ENCODE data around the gene MLLT1. TPM values are rescaled to one million over a fixed set of nuclear protein-coding genes. Genes with fewer than 3 reads are reported as not detected.

The MLLT1 gene
- total RNA-seq, 1 experiment from 2014 or later, result 13.4 TPM

DNA sequence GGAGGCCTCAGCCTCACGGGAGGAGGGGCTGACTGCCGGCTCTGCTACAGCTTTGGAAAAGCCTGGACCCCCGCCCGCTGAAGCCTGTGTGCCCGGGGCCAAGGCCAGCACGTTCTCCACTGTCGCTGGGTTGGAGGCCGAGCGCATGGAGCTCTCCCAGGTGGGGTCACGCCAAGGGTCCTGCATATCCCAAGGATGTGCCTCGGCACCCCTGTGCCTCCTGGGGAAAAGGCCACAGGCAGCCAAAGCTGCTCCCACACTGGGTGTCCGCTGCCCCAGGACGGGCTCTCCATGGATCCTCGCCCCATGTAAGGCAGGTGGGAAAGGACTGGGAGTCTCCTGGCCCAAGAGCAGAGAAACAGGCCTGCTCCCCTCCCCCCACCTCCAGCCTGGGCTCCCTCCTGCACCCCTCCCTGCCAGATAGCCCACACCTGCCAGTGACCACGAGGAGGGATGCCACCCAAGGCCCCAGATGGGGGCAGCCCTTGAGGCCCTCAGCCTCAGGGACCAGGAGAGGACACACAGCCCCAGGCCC is 64.0 kb downstream of the MLLT1 start:
- Histone ChIP-seq H3K9me3 (replicated peaks) (no peaks in the 10 kb centered on the region), H3K4me1 (replicated peaks) (peaks cover 6% of the 10 kb centered on the region), H3K27me3 (replicated peaks) (no peaks in the 10 kb centered on the region), H3K36me3 (peaks cover 57% of the 10 kb centered on the region), H3K4me3 (no peak overlapping the region), H3K27ac (no peak overlapping the region)
- no peak for DNase-seq (ENCODE audit: low read depth in 1 of 2, low spot score in 2 of 2)

DNA sequence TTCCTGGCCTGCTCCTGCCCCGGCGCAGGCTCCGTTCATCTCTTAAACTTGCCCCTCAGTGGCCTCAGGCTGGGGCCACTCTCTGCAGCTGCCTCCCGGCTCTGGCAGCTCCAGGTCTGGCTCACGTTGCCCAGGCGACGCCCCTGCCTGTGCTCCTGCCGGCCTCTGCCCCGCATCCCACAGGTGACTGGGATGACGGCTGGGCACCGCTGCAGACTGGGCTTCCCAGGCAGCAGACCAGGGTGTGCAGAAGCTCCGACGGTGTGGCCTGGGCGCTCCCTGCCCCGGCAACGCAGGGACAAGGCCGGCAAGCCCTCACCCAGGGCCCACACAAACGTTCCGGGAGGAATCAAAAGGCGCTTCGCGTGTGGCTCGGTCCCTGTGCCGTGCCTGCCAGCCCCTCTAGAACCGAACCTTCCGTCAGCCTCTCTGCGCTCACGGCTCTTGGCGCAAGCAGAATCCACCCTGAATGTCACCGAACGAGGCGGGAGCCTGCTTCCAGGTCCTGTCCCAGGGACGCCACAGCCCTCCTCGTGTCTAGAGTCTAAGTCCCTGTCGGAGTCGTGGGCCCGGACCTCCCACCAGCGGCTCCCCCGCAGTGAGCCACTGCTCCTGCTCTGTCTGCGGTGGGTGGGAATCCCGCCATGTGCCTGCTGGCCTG is 64.8 kb downstream of the MLLT1 start:
- H3K27me3 ChIP-seq (replicated peaks), result no peaks in the 10 kb centered on the region
- H3K27ac ChIP-seq, result no peak overlapping the region
- H3K4me1 ChIP-seq (replicated peaks), result peaks cover 6% of the 10 kb centered on the region
- peaks cover 53% of the 10 kb centered on the region for H3K36me3 ChIP-seq
- DNase-seq (ENCODE audit: low read depth in 1 of 2, low spot score in 2 of 2), result no peak
- no peaks in the 10 kb centered on the region for H3K9me3 ChIP-seq (replicated peaks)
- no peak overlapping the region for H3K4me3 ChIP-seq

DNA sequence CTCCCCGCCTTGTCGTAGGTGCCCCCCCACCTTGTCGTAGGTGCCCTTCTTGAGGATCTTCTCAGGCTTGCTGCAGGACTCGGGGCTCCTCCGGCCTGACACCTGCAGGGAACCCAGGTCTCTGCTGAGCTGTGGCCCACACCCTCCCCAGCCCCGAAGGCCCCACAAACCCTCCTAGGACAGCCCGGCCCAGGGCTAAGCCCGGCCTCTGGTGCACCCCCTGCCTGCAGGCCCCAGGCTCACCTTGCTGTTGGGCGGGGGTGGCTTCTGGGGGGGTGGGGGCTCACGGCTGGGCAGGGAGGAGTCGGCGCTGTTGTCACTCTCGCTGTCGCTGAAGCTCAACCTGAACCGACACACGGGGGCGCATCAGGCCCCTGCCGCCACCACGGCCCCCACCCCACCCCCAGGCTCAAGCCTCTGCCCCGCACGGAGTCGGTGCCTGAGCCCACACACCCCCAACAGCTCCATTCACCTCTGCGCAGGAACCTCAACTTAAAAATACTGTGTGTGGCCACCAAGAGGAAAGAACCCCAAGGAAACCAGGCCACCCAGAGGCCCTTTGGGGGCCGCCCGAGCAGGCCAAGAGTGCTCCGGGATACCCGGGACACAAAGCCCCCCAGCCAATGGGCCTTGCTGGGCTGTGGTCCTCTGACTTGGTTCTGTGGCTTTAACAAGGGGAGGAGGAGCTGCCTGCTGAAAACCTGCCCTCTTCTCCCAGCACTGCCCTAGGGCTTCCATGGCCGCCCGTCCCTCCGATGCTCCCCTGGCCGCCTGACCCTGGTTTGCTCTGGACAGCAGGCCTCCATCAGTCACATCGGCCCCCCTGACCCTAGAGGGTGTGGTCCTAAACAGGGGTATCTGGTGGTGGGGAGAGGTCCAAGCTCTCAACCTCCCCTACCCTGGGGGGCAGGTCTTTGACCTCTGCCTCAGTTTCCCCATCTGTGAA is 65.8 kb downstream of the MLLT1 start:
- H3K36me3 ChIP-seq, result peaks cover 49% of the 10 kb centered on the region
- no peak overlapping the region for H3K4me3 ChIP-seq
- H3K27me3 ChIP-seq (replicated peaks), result no peaks in the 10 kb centered on the region
- H3K9me3 ChIP-seq (replicated peaks), result no peaks in the 10 kb centered on the region
- peaks cover 6% of the 10 kb centered on the region for H3K4me1 ChIP-seq (replicated peaks)
- no peak for DNase-seq (ENCODE audit: low read depth in 1 of 2, low spot score in 2 of 2)
- no peak overlapping the region for H3K27ac ChIP-seq

DNA sequence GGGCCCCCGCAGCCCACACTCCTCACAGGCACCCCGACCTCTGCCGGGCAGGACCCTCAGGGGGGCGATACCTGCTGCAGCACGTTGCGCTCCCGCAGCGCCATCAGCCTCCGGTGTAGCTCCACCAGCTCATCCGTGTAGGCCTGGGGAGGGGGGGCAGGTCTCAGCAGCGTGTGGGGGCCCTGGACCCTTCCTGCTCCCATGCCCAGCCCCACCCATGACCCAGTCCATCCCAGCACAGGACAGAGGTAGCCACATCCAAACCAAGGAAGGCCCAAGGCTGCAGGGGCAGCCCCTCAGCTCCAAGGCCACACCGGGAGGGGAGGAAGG is 66.5 kb downstream of the MLLT1 start:
- DNase-seq (ENCODE audit: low read depth in 1 of 2, low spot score in 2 of 2), result no peak
- Histone ChIP-seq H3K4me1 (replicated peaks) (no peaks in the 10 kb centered on the region), H3K27me3 (replicated peaks) (no peaks in the 10 kb centered on the region), H3K4me3 (no peak overlapping the region), H3K9me3 (replicated peaks) (no peaks in the 10 kb centered on the region), H3K36me3 (peaks cover 43% of the 10 kb centered on the region), H3K27ac (no peak overlapping the region)

DNA sequence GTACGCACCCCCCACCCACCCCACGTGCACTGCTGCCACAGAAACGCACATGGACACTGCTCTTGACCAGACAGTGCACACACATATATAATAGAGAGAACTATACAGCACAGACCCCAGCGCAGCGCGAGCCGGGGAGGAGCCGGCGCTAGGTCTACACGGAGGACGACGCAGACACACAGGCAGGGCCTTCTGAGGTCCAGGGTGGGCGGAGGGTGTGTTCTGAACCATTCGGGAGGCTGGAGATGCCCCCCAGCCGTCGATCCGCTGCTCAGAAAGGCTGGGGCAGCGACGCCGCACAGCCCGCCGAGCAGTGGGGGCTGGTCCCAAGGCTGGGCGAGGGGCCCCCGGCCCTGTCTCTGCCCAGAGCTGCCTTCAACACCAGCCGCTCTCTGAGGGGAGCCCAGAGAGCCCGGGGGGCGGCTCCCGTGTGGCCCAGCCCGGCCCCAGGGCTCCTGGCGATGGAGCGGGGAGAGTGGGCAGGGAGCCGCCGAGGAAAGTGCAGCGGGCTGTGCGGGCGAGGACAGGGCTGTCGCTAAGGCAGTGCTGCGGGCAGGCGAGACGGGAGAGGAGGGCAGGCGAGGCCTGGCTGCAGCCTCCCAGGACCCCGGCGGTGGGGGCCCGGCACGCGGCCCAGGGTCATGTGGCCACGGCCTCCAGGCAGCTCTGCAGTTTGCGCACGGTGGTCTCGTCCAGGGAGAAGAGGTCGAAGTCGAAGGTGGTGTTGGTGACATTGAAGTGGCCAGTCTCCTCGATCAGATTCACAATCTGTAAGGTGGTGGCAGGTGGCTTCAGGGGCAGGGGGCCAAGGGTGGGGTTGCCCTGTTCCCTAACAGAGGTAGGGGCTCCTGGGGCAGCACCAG is 67.1 kb downstream of the MLLT1 start:
- Histone ChIP-seq H3K4me1 (replicated peaks) (no peaks in the 10 kb centered on the region), H3K36me3 (peaks cover 37% of the 10 kb centered on the region), H3K27me3 (replicated peaks) (no peaks in the 10 kb centered on the region), H3K4me3 (no peak overlapping the region), H3K27ac (no peak overlapping the region), H3K9me3 (replicated peaks) (no peaks in the 10 kb centered on the region)
- no peak for DNase-seq (ENCODE audit: low read depth in 1 of 2, low spot score in 2 of 2)

DNA sequence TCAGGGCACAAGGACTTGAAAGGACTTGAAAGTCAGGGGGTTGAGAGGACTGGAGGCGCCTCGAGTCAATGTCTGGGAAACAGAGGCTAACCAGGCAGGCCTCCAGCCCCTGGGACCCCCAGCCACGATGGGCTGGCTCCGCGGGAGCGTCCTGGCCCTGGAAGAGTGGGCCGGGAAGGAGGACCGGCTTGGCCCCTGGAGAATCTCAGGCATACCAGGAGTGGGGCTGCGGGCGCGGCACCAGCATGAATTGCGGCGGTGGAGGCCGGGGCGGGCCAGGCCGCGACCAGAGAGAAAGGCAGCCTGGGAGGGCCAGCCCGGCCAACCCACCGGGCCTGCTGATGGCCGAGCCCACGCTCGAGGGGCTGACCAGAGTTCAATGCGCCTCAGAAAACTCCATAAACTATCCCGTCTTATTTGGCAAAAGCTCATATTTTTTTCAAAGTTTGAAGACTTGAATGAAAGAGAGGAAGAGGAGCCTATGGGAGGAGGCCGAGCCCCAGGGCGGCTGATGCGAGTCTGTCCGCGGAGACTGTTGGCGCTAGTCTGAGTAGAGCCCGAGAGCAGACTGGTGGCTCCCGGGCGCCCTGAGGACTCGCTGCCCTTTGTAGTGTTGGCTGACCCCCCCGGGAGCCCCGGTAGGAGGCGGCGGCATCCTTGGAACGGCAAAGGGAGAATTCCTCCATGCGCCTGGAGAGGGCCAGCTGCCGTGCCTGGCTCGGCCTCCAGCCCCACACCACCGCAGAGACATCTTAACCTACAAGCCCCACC is 68.0 kb downstream of the MLLT1 start:
- DNase-seq (ENCODE audit: low read depth in 1 of 2, low spot score in 2 of 2), result no peak
- Histone ChIP-seq H3K27ac (no peak overlapping the region), H3K36me3 (peaks cover 33% of the 10 kb centered on the region), H3K9me3 (replicated peaks) (no peaks in the 10 kb centered on the region), H3K4me3 (no peak overlapping the region), H3K4me1 (replicated peaks) (no peaks in the 10 kb centered on the region), H3K27me3 (replicated peaks) (no peaks in the 10 kb centered on the region)

DNA sequence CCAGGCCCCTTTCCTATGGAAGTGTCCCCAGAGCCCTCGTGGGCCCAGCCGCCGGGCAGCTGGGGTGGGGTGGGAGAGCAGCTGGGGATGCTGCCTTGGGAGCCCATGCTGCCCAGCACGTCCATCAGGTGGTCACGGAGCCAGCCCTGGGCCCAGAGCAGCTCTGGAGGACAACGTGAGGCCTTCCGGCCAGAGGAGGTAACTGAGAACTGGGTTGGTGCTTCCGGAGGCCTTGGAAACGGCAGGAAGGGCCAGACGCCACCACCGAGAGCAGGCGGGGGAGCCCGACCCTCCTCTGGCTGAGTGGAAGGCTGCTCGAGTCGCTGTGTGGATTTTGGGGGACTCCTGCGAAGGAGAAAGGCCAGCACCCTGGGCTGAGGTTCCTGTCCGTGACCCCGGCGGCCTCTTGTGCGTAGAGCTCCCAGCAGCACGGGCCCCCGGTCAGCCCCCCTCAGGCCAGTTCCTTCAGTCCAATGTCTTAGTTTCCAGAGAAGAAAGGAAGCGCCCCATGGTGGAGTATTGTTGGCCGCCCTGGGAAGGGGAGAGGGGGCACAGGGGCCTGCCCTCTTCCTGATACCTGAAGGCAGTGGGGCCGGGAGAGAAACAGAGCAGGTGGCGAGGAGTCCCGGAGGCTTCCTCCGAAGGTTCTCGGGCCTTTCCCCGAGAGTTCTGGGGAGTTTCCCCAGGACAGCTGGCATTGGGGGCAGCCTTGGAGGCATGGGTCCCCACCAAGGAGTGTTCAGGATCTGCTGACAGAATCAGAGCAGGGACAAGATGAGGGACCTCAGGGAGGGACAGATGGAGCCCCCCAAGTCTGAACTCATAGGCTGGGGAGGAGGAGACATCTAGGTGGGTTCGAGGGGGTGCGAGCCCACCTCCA is 68.8 kb downstream of the MLLT1 start:
- DNase-seq (ENCODE audit: low read depth in 1 of 2, low spot score in 2 of 2), result no peak
- Histone ChIP-seq H3K4me3 (no peak overlapping the region), H3K27ac (no peak overlapping the region), H3K27me3 (replicated peaks) (no peaks in the 10 kb centered on the region), H3K36me3 (peaks cover 33% of the 10 kb centered on the region), H3K4me1 (replicated peaks) (no peaks in the 10 kb centered on the region), H3K9me3 (replicated peaks) (no peaks in the 10 kb centered on the region)

DNA sequence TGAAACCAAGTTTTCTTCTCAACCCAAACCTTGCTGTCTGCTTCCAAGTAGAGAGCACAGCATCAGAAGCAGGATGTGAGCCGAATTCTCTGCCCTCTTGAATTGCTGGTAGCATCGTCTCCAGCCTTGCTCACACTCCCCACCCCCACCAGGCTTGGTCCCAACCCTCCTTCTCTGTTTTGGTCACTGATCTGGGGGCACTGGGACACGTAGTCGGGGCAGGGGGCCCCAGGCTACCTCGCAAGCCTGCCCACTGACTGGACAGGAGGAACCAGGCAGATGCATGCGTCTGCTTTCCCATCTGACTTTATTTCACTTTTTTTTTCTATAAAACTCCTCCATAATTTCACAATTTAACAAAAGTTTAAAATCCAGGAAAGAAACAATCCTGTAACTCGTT is 69.7 kb downstream of the MLLT1 start:
- DNase-seq (ENCODE audit: low read depth in 1 of 2, low spot score in 2 of 2), result no peak

DNA sequence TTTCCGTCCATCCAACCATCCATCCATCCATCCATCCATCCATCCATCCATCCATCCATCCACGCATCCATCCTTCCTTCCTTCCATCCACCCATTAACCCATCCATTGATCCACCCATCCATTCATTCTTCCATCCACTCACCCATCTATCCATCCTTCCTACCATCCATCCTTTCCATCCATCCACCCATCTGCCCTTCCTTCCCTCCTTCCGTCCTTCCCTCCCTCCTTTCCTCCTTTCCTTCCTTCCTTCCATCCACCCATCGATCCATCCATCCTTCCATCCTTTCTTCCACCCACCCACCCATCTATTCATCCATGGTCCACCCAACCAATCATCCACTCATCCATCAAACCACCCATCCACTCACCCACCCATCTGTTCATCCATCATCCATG is 70.1 kb downstream of the MLLT1 start:
- H3K4me1 ChIP-seq (replicated peaks), result no peaks in the 10 kb centered on the region
- no peaks in the 10 kb centered on the region for H3K27me3 ChIP-seq (replicated peaks)
- H3K9me3 ChIP-seq (replicated peaks), result no peaks in the 10 kb centered on the region
- DNase-seq (ENCODE audit: low read depth in 1 of 2, low spot score in 2 of 2), result no peak
- H3K36me3 ChIP-seq, result peaks cover 23% of the 10 kb centered on the region
- H3K4me3 ChIP-seq, result no peak overlapping the region
- H3K27ac ChIP-seq, result no peak overlapping the region

More for the DNA sequence above, 69.7 kb downstream of the MLLT1 start:
- H3K9me3 ChIP-seq (replicated peaks), result no peaks in the 10 kb centered on the region
- H3K36me3 ChIP-seq, result peaks cover 26% of the 10 kb centered on the region
- no peak overlapping the region for H3K27ac ChIP-seq
- no peak overlapping the region for H3K4me3 ChIP-seq
- H3K27me3 ChIP-seq (replicated peaks), result no peaks in the 10 kb centered on the region
- no peaks in the 10 kb centered on the region for H3K4me1 ChIP-seq (replicated peaks)

DNA sequence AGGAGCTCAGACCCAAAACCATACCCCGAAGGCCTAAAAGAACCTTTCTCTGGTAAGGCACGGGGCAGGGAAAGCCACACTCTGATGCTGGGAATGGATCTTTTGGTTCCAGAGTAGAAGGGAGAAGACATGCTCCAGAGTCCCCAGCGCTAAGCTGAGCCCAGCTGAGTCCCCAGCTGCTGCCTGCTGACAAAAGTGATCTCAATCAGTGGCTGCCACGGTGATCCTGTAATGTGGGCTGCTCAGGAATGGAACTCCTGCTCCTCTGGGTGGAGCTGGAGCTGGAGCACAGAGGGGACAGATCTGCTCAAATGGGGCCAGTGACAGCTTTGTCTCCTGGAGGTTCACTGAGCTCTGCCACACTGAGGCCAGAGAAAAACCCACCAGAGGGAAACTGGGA is 70.5 kb downstream of the MLLT1 start:
- no peak for DNase-seq (ENCODE audit: low read depth in 1 of 2, low spot score in 2 of 2)
- no peak overlapping the region for H3K4me3 ChIP-seq

DNA sequence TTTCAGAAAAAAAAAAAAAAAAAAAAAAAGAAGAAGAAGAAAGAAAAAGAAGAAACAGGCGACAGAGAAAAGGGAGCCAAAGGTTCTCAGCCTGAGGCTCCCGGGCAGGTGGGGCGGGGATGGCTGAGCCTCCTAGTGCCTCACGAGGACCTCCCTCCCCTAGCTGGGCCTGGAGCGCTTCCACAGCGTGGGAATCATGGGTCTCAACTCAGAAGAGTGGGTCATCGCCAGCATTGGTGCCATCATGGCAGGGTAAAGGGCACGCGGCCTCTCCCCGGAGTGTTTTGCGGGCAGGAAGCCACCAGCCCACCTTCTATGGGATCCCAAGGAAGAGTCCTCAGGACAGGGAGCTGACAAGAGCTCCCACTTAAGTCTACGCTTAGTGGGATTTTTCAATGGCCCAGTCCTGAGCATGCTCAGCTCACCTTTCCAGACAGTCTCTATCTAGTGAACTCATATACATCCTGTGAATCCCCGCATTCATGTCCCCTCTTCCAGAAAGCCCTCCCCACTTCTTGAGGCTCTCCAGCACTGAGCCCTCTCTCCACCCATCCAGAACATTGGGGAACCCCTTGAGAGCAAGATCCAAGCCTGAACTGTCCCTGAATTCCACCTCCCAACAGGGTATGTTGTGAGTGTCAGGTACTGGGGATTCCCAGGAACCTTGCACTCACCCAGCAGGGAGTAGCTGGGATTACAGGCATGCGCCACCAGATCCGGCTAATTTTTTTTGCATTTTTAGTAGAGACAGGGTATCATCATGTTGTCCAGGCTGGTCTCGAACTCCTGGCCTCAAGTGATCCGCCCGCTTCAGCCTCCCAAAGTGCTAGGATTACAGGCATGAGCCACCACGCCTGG is 74.7 kb downstream of the MLLT1 start:
- Histone ChIP-seq H3K4me1 (replicated peaks) (peaks cover 10% of the 10 kb centered on the region), H3K4me3 (no peak overlapping the region), H3K9me3 (replicated peaks) (no peaks in the 10 kb centered on the region), H3K36me3 (no peaks in the 10 kb centered on the region), H3K27ac (no peak overlapping the region), H3K27me3 (replicated peaks) (no peaks in the 10 kb centered on the region)
- DNase-seq (ENCODE audit: low read depth in 1 of 2, low spot score in 2 of 2), result no peak

More for the DNA sequence above, 70.5 kb downstream of the MLLT1 start:
- no peaks in the 10 kb centered on the region for H3K9me3 ChIP-seq (replicated peaks)
- H3K36me3 ChIP-seq, result peaks cover 19% of the 10 kb centered on the region
- no peak overlapping the region for H3K27ac ChIP-seq
- H3K27me3 ChIP-seq (replicated peaks), result no peaks in the 10 kb centered on the region
- no peaks in the 10 kb centered on the region for H3K4me1 ChIP-seq (replicated peaks)

DNA sequence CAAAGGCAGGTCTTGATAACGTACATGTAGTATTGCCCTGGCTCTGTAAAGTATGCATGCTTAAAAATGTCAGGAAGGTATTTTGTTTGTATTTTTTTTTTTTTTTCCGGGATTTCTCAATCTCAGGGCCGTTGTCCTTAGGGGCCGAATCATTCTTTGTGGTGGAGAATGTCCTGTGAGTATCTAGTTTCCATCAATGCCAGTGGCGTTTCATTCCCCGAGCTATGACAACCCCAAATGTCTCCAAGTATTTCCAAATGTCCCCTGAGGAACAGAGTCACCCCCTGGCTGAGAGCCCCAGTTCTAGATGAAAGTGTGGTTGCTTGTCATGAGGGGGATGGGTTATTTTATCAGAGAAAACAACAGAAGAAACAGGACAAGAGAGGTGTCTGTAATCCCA is 75.6 kb downstream of the MLLT1 start:
- Histone ChIP-seq H3K4me3 (no peak overlapping the region), H3K27ac (no peak overlapping the region), H3K36me3 (no peaks in the 10 kb centered on the region), H3K27me3 (replicated peaks) (no peaks in the 10 kb centered on the region), H3K9me3 (replicated peaks) (no peaks in the 10 kb centered on the region), H3K4me1 (replicated peaks) (peaks cover 11% of the 10 kb centered on the region)
- DNase-seq (ENCODE audit: low read depth in 1 of 2, low spot score in 2 of 2), result no peak
